K562 (cell line): ENCODE results near the gene GASK1B. TPM values are rescaled to one million over a fixed set of nuclear protein-coding genes. Genes with fewer than 3 reads are reported as not detected.

Source experiments
- ELF2 ChIP-seq: fragments of 250-450 bp; sonication (Bioruptor Pico); IDR thresholded peaks from 2 replicates; pipeline ENCODE4 v1.5.0; 2021; ENCODE audit warnings: mild to moderate bottlenecking
- EZH2 ChIP-seq: IDR thresholded peaks from 2 replicates; pipeline ENCODE4 v1.6.1; 2012; ENCODE audit warnings: low read depth, mild to moderate bottlenecking, inconsistent platforms, low read length, borderline replicate concordance
- HMGN3 ChIP-seq: IDR thresholded peaks from 2 replicates; pipeline ENCODE4 v1.6.1; 2011; ENCODE audit warnings: borderline replicate concordance, low read depth, mild to moderate bottlenecking, mixed read lengths, low read length; ENCODE audit not compliant: insufficient read length; ENCODE audit errors: extremely low read depth
- HNRNPLL ChIP-seq: fragments of 200-400 bp; formaldehyde crosslinking; IDR thresholded peaks from 2 replicates; pipeline ENCODE4 v1.6.1; 2017; ENCODE audit warnings: low read length, low read depth, mild to moderate bottlenecking; ENCODE audit not compliant: poor library complexity, severe bottlenecking
- JUND ChIP-seq, 2 experiments: IDR thresholded peaks; 2 replicates in 1 of 2; 3 replicates in 1 of 2; pipeline ENCODE4 v1.6.1; 2011; ENCODE audit warnings: borderline replicate concordance in 2 of 2, low read depth in 2 of 2, low read length in 2 of 2, improper control_type of control experiment in 1 of 2, missing biosample characterization in 1 of 2, missing genetic modification characterization in 1 of 2, missing genetic modification reagents in 1 of 2
- L3MBTL2 ChIP-seq: fragments of 450-650 bp; IDR thresholded peaks from 2 replicates; pipeline ENCODE4 v1.6.1; 2016; ENCODE audit warnings: mild to moderate bottlenecking, moderate library complexity
- MTA3 ChIP-seq: fragments of 450-650 bp; formaldehyde crosslinking; IDR thresholded peaks from 2 replicates; pipeline ENCODE4 v1.6.1; 2017; ENCODE audit warnings: mild to moderate bottlenecking, borderline replicate concordance
- POLR2A ChIP-seq: fragments of 450-650 bp; conservative IDR thresholded peaks from 2 replicates; pipeline ENCODE4 v1.6.1; 2016
- RAD21 ChIP-seq, 2 experiments: fragments of 250-450 bp in 1 of 2; fragments of 450-650 bp in 1 of 2; sonication (Bioruptor Pico) in 1 of 2; formaldehyde crosslinking in 1 of 2; IDR thresholded peaks in 1 of 2; conservative IDR thresholded peaks in 1 of 2; 2 replicates each; pipeline versions ENCODE4 v1.4.0 to v1.8.0; 2020 to 2022; ENCODE audit warnings: mild to moderate bottlenecking in 2 of 2, moderate library complexity in 1 of 2
- RBBP5 ChIP-seq: fragments of 200-600 bp; sonication (generic); IDR thresholded peaks from 2 replicates; pipeline ENCODE4 v1.6.1; 2012; ENCODE audit warnings: borderline replicate concordance, mild to moderate bottlenecking, low read length, control low read depth, inconsistent platforms; ENCODE audit not compliant: insufficient read depth, poor library complexity, severe bottlenecking
- RNF2 ChIP-seq: sonication (generic); IDR thresholded peaks from 2 replicates; pipeline ENCODE4 v1.6.1; 2016
- SMAD2 ChIP-seq: fragments of 150-350 bp; IDR thresholded peaks from 2 replicates; pipeline ENCODE4 v1.6.1; 2014; ENCODE audit warnings: low read depth, mild to moderate bottlenecking, low read length
- SMARCE1 ChIP-seq: fragments of 450-650 bp; IDR thresholded peaks from 2 replicates; pipeline ENCODE4 v1.7.1; 2016; ENCODE audit warnings: mild to moderate bottlenecking
- TAF9B ChIP-seq: fragments of 450-650 bp; IDR thresholded peaks from 2 replicates; pipeline ENCODE4 v1.6.1; 2018; ENCODE audit warnings: mild to moderate bottlenecking; ENCODE audit not compliant: partially characterized antibody
- TFE3 ChIP-seq: fragments of 450-650 bp; formaldehyde crosslinking; IDR thresholded peaks from 2 replicates; pipeline ENCODE4 v1.4.0; 2020; ENCODE audit warnings: mild to moderate bottlenecking, mixed read lengths
- TRIM24 ChIP-seq, 2 experiments: fragments of 450-650 bp; IDR thresholded peaks; 2 replicates each; pipeline ENCODE4 v1.6.1; 2016
- TRIM25 ChIP-seq: fragments of 450-650 bp; IDR thresholded peaks from 2 replicates; pipeline ENCODE4 v1.7.0; 2016; ENCODE audit warnings: borderline replicate concordance
- TRIM28 ChIP-seq: fragments of 450-650 bp; IDR thresholded peaks from 2 replicates; pipeline ENCODE4 v1.6.1; 2017
- XRCC5 ChIP-seq: fragments of 200-400 bp; formaldehyde crosslinking; IDR thresholded peaks from 2 replicates; pipeline ENCODE4 v1.6.1; 2017; ENCODE audit warnings: low read depth, mild to moderate bottlenecking, low read length
- YY1 ChIP-seq, 3 experiments: IDR thresholded peaks; 2 replicates each; pipeline ENCODE4 v1.6.1; 2011; ENCODE audit warnings: low read length in 2 of 3, mild to moderate bottlenecking in 2 of 3, moderate library complexity in 2 of 3, borderline replicate concordance in 1 of 3, control low read depth in 1 of 3, low read depth in 1 of 3; ENCODE audit not compliant: insufficient read depth in 3 of 3, insufficient replicate concordance in 2 of 3, control insufficient read depth in 1 of 3, insufficient read length in 1 of 3; ENCODE audit errors: extremely low read depth in 1 of 3
- ZBED1 ChIP-seq: IDR thresholded peaks from 2 replicates; pipeline ENCODE4 v1.6.1; 2014
- ZNF239 ChIP-seq: fragments of 250-450 bp; sonication (Bioruptor Pico); IDR thresholded peaks from 2 replicates; pipeline ENCODE4 v1.4.0; 2020; ENCODE audit warnings: mild to moderate bottlenecking
- ZNF316 ChIP-seq: fragments of 450-650 bp; IDR thresholded peaks from 2 replicates; pipeline ENCODE4 v1.6.1; 2016
- polyA plus RNA-seq, 8 experiments: library from polyadenylated mRNA; depleted of rRNA in 4 of 8; stranded (reverse) in 5 of 8; unstranded in 3 of 8; fragments of >200 nt; fragmentation: Nextera tagmentation in 2 of 8; fragmentation: Illumina TruSeq in 1 of 8; extraction: Ambion mirVana in 2 of 8; extraction: Trizol in 1 of 8; gene quantifications; 2 replicates each; pipeline versions ENCODE4 v1.2.1 to v1.2.3, GENCODE V29; 2011 to 2014; ENCODE audit warnings: inconsistent platforms in 1 of 8, missing spikeins in 1 of 8
- total RNA-seq, 7 experiments: library from RNA; depleted of rRNA in 6 of 7; stranded (reverse); fragments of >200 nt in 6 of 7; fragmentation: Illumina TruSeq in 2 of 7; extraction: Trizol in 2 of 7; gene quantifications; 2 replicates each; pipeline versions ENCODE4 v1.2.1 to v1.2.3, GENCODE V29; 2011 to 2021; ENCODE audit warnings: low replicate concordance in 1 of 7

Gene GASK1B
- total and polyA plus RNA-seq, 9 of the 15 experiments (the other 6 are each of a cell fraction or from before 2014, with no cell fraction given): 0.13 to 1.2 (median 0.61) TPM

- TF ChIP-seq TRIM25 (0 out of 2 replicates have a peak, but pooled peaks have one; percentile 51), TRIM28 (peak; percentile 46; the same call in 1 of the 2 replicates), POLR2A (peak; percentile 84), TRIM24 (IDR thresholded peaks at IDR 0.05) (peak in 1 of 2 experiments; percentile 15; a peak in 1 of 4 replicates), ZNF239 (CRISPR knock-in tag) (no peak), HMGN3 (peak; percentile 49), XRCC5 (peak; percentile 73; the same call in 1 of the 2 replicates), YY1 (IDR thresholded peaks at IDR 0.05; ENCODE audit: borderline replicate concordance in 1 of 3, control insufficient read depth in 1 of 3, extremely low read depth in 1 of 3, insufficient read depth in 3 of 3, insufficient read length in 1 of 3, insufficient replicate concordance in 2 of 3, low read depth in 1 of 3, low read length in 2 of 3) (peak in 2 of 3 experiments; percentile 55 to 61), RAD21 (CRISPR knock-in tag; conservative IDR thresholded peaks at IDR 0.05 in 1 of 2, IDR thresholded peaks at IDR 0.05 in 1 of 2) (0 out of 4 replicates have a peak, but pooled peaks of 1 of the 2 experiments have one; percentile 12), ZNF316 (peak; percentile 53), MTA3 (0 out of 2 replicates have a peak, but pooled peaks have one; percentile 82), TFE3 (no peak), HNRNPLL (peak; percentile 65), SMARCE1 (peak; percentile 70), JUND (IDR thresholded peaks at IDR 0.05; ENCODE audit: borderline replicate concordance, low read depth, low read length) (peak; percentile 87), JUND (tag; IDR thresholded peaks at IDR 0.05; ENCODE audit: borderline replicate concordance, low read depth, low read length) (peak; percentile 81; the same call in 2 of the 3 replicates), L3MBTL2 (peak; percentile 79), SMAD2 (no peak), RNF2 (peak; percentile 36; the same call in 1 of the 2 replicates), ELF2 (CRISPR knock-in tag) (no peak), TAF9B (peak; percentile 66), ZBED1 (peak; percentile 54; the same call in 1 of the 2 replicates), RBBP5 (peak; percentile 43), EZH2 (no peak)
These were observed 37.3 kb upstream of the GASK1B start, which contains the start of gene TMEM144 (continued) for GRCh38 chr4:158209825-158210807.
